Ovary (tissue), 9 donors: ENCODE data around the gene SRSF5. TPM values are rescaled to one million over a fixed set of nuclear protein-coding genes. Genes with fewer than 3 reads are reported as not detected.

Experiments
- DNase-seq, 5 donors: peaks; one replicate each; pipeline ENCODE4 v3.0.0-alpha.2; 2019 to 2020
- H3K27ac ChIP-seq, 2 donors: fragments of 200-600 bp; one replicate each; pipeline versions ENCODE4 v1.5.1 to v1.8.0; 2019 to 2022
- H3K27me3 ChIP-seq: fragments of 200-600 bp; one replicate; pipeline ENCODE4 v1.8.0; 2022
- H3K36me3 ChIP-seq: fragments of 200-600 bp; sonication (generic); one replicate; pipeline ENCODE4 v1.5.1; 2019
- H3K4me1 ChIP-seq: one replicate; pipeline ENCODE4 v1.8.1; 2013; ENCODE audit warnings: mild to moderate bottlenecking, moderate library complexity; ENCODE audit not compliant: insufficient read depth
- H3K4me3 ChIP-seq: fragments of 200-600 bp; sonication (generic); one replicate; pipeline ENCODE4 v1.5.1; 2017
- H3K9me3 ChIP-seq, 2 donors: fragments of 200-600 bp in 1 of 2; sonication (generic) in 1 of 2; one replicate each; pipeline versions ENCODE4 v1.5.1 to v1.8.1; 2013 to 2019; ENCODE audit warnings: mild to moderate bottlenecking in 1 of 2, moderate library complexity in 1 of 2
- EP300 ChIP-seq: sonication (generic); formaldehyde crosslinking; IDR thresholded peaks from one replicate; pipeline ENCODE4 v1.6.1; 2017; ENCODE audit warnings: antibody characterized with exemption
- POLR2A ChIP-seq: fragments of 450-650 bp; IDR thresholded peaks from one replicate; pipeline ENCODE4 v1.6.1; 2017; ENCODE audit warnings: antibody characterized with exemption, mild to moderate bottlenecking, moderate library complexity
- WGBS, 3 donors: extraction: QIAGEN DNeasy Blood & Tissue Kit in 1 of 3; methylation state at CpG; one replicate each; pipeline versions ENCODE4 v1.1.5 to v1.1.7; 2013 to 2017; 5-methylcytosine and 5-hydroxymethylcytosine counted together
- intact Hi-C, 4 donors: fragments of 100-400 bp; cut with DNase I; formaldehyde crosslinking; loops; one replicate each; pipeline versions ENCODE4 v1.11.0 to v1.15.1; 2022 to 2023
- polyA plus RNA-seq, 2 donors: library from polyadenylated mRNA; stranded (reverse); fragments of 200-250 nt in 1 of 2; fragments of 350-450 nt in 1 of 2; fragmentation: Illumina TruSeq in 1 of 2; extraction: RNeasy Lipid Tissue Mini Kit (QIAGEN cat#74804) in 1 of 2; gene quantifications; one replicate each; pipeline ENCODE4 v1.2.3, GENCODE V29; 2013 to 2014
- small RNA-seq: library from RNA; depleted of rRNA; stranded (forward); fragments of <200 nt; gene quantifications from one replicate; pipeline ENCODE3, GENCODE V24; 2016
- total RNA-seq, 7 donors: library from RNA; depleted of rRNA in 2 of 7; stranded (reverse); fragments of >200 nt in 2 of 7; fragmentation: NEBNext Ultra II Directional in 3 of 7; extraction: Animal tissue kit (Norgen Biotek cat#: 25700) in 3 of 7; gene quantifications; one replicate each; pipeline versions ENCODE4 v1.1.0 to v1.2.4, GENCODE V29; 2016 to 2023
- TF ChIP-seq, protein P1 (sequence below), 3 donors: fragments of 450-650 bp in 2 of 3; fragments of 200-600 bp in 1 of 3; IDR thresholded peaks; one replicate each; pipeline versions ENCODE4 v1.5.1 to v1.8.0; 2016 to 2022; ENCODE audit warnings: antibody characterized with exemption in 3 of 3, mild to moderate bottlenecking in 1 of 3
- donor health status: DM: no; HTN: no; CAD: no; lungs with moderate emphysema.
- donor health status: DM: no; HTN: no; CAD: no.
- donor health status: Bipolar disorder and iron deficiency.
- donor health status: DM: yes; HTN: yes; CAD: no.
- donor health status: DM: no; HTN: no; CAD: no.
- donor health status: DM: yes; HTN: yes; CAD: no.

SRSF5 gene
- total and polyA plus RNA-seq, 9 donors: 273 to 446 (median 327) TPM

- WGBS, 3 donors: 67 to 75% (median 70%) methylated on average over 8 of the region's 8 CpGs
Observed at GRCh38 chr14:69819607-69820006, 52.7 kb downstream of the SRSF5 start.

GRCh38 chr14:69820991-69821390 lies 54.0 kb downstream of the SRSF5 start:
- no peaks in the 10 kb centered on the region for H3K9me3 ChIP-seq
- 68 to 75% (median 69%) methylated on average over 2 of the region's 2 CpGs for WGBS, 3 donors
- intact Hi-C loops: no loop called here
- H3K27me3 ChIP-seq: no peaks in the 10 kb centered on the region
- DNase-seq: no peak
- H3K27ac ChIP-seq: no peak overlapping the region
- TF ChIP-seq, protein P1, sequence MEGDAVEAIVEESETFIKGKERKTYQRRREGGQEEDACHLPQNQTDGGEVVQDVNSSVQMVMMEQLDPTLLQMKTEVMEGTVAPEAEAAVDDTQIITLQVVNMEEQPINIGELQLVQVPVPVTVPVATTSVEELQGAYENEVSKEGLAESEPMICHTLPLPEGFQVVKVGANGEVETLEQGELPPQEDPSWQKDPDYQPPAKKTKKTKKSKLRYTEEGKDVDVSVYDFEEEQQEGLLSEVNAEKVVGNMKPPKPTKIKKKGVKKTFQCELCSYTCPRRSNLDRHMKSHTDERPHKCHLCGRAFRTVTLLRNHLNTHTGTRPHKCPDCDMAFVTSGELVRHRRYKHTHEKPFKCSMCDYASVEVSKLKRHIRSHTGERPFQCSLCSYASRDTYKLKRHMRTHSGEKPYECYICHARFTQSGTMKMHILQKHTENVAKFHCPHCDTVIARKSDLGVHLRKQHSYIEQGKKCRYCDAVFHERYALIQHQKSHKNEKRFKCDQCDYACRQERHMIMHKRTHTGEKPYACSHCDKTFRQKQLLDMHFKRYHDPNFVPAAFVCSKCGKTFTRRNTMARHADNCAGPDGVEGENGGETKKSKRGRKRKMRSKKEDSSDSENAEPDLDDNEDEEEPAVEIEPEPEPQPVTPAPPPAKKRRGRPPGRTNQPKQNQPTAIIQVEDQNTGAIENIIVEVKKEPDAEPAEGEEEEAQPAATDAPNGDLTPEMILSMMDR (IDR thresholded peaks at IDR 0.05): no peak
- no peak for TF ChIP-seq POLR2A
- no peak for TF ChIP-seq EP300
- no peak overlapping the region for H3K4me3 ChIP-seq
- H3K4me1 ChIP-seq: no peaks in the 10 kb centered on the region
- no peaks in the 10 kb centered on the region for H3K36me3 ChIP-seq

More at GRCh38 chr14:69819607-69820006, 52.7 kb downstream of the SRSF5 start:
- Histone ChIP-seq H3K27me3 (no peaks in the 10 kb centered on the region), H3K9me3 (no peaks in the 10 kb centered on the region), H3K4me1 (no peaks in the 10 kb centered on the region), H3K27ac (no peak overlapping the region), H3K4me3 (no peak overlapping the region), H3K36me3 (no peaks in the 10 kb centered on the region)
- TF ChIP-seq, protein P1 (IDR thresholded peaks at IDR 0.05): no peak
- no peak for TF ChIP-seq EP300
- TF ChIP-seq POLR2A: no peak
- no peak for DNase-seq
- intact Hi-C loops: loop anchor here in 3 of 4 donors (2.0 to 5.0 kb wide), 2 partner anchors 208 to 209 kb away; no protein-coding TSS in a partner anchor

Small RNA genes lying within 50 kb of the gene (small RNA-seq; reads per million reads assigned to genes)
- not detected for gene RF00614

Other genes with a start within 250 kb of the SRSF5 start
- gene CCDC177, start 192.3 kb upstream of the SRSF5 start, total RNA-seq: not detected
- gene CCDC177, start 192.3 kb upstream of the SRSF5 start, polyA plus RNA-seq: under 1 TPM in 1 of 2 donors, not detected in 1; 0.04 TPM
- gene SUSD6, start 155.5 kb upstream of the SRSF5 start, total RNA-seq: 10 to 100 TPM; 18.0 to 35.3 (median 29.9) TPM
- gene SUSD6, start 155.5 kb upstream of the SRSF5 start, polyA plus RNA-seq: 10 to 100 TPM; 12.6 to 20.3 TPM
- not detected for gene SLC10A1, start 30.1 kb downstream of the SRSF5 start, total RNA-seq
- gene SLC10A1, start 30.1 kb downstream of the SRSF5 start, polyA plus RNA-seq: not detected
- gene SMOC1, start 112.3 kb downstream of the SRSF5 start, total RNA-seq: 1 to 10 TPM in 2 of 7 donors, under 1 TPM in 5; 0.35 to 4.7 (median 0.55) TPM
- gene SMOC1, start 112.3 kb downstream of the SRSF5 start, polyA plus RNA-seq: 1 to 10 TPM; 1.4 to 9.1 TPM